Liver (tissue), 3 donors: ENCODE measurements around the gene UBE2A.

Source experiments
- CTCF ChIP-seq: fragments of 150-350 bp; IDR thresholded peaks from 2 replicates; pipeline ENCODE4 v1.5.1; 2017; ENCODE audit warnings: improper control_type of control experiment, low read depth, low read length; ENCODE audit not compliant: missing input control
- EGR1 ChIP-seq, 2 donors: IDR thresholded peaks; 2 replicates each; pipeline ENCODE4 v1.6.1; 2016 to 2018; ENCODE audit warnings: antibody characterized with exemption in 2 of 2, low read depth in 2 of 2
- GABPA ChIP-seq, 2 donors: IDR thresholded peaks in 1 of 2; conservative IDR thresholded peaks in 1 of 2; 2 replicates each; pipeline ENCODE4 v1.6.1; 2016; ENCODE audit warnings: antibody characterized with exemption in 2 of 2, mild to moderate bottlenecking in 1 of 2, moderate library complexity in 1 of 2
- MAX ChIP-seq: IDR thresholded peaks from 2 replicates; pipeline ENCODE4 v1.6.1; 2016; ENCODE audit warnings: antibody characterized with exemption
- RAD21 ChIP-seq, 2 donors: IDR thresholded peaks; 2 replicates each; pipeline ENCODE4 v1.6.1; 2016; ENCODE audit warnings: antibody characterized with exemption in 2 of 2, mild to moderate bottlenecking in 2 of 2
- REST ChIP-seq: IDR thresholded peaks from 2 replicates; pipeline ENCODE4 v1.6.1; 2016; ENCODE audit warnings: antibody characterized with exemption, mild to moderate bottlenecking
- YY1 ChIP-seq: IDR thresholded peaks from 2 replicates; pipeline ENCODE4 v1.6.1; 2016; ENCODE audit warnings: antibody characterized with exemption, mild to moderate bottlenecking
- TF ChIP-seq, protein P1 (sequence below): IDR thresholded peaks from 2 replicates; pipeline ENCODE4 v1.6.1; 2016; ENCODE audit warnings: antibody characterized with exemption
- donor health status: healthy.
- donor health status: healthy.

DNA sequence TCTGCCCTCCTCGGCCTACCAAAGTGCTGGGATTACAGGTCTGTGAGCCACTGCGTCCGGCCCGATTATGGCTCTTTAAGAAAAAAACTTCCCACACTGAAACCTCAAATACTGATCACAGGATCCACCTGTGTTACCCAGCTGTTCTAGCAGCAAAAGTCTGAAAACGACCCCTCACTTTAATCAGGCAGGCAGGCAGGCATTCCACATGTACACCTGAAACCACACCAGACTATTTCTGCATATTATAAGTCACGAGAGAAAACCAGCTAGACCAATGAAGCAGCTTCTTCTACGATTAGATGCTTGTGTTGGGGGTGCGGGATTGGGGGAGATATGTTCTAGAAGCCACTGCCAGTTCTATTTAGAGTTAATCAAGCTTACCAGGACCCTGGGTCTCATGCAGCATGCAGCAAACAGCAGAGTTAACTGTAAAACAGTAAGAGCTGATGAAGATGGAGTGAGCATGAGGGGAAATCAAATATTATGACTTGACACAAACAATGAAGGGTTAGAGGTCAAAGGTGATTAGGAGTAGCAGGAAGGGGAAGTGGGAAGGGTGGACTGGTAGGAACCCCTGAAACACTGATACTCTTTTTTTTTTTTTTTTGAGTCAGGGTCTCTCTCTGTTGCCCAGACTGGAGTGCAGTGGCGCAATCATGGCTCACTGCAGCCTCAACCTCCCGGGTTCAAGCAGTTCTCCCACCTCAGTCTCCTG lies 50.7 kb downstream of the UBE2A start:
- TF ChIP-seq REST: no peak
- TF ChIP-seq CTCF: no peak
- TF ChIP-seq, protein P1, sequence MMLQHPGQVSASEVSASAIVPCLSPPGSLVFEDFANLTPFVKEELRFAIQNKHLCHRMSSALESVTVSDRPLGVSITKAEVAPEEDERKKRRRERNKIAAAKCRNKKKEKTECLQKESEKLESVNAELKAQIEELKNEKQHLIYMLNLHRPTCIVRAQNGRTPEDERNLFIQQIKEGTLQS: no peak
- no peak for TF ChIP-seq GABPA (IDR thresholded peaks at IDR 0.05 in 1 of 2, conservative IDR thresholded peaks at IDR 0.05 in 1 of 2)
- no peak for TF ChIP-seq MAX
- TF ChIP-seq EGR1 (IDR thresholded peaks at IDR 0.05; ENCODE audit: low read depth in 2 of 2): no peak
- TF ChIP-seq YY1: no peak
- TF ChIP-seq RAD21 (IDR thresholded peaks at IDR 0.05): no peak
